Gastroesophageal sphincter (tissue), 3 donors: Measurements from ENCODE around the gene TRPM7.

Experiments
- POLR2A ChIP-seq, 2 donors: fragments of 450-650 bp; IDR thresholded peaks; one replicate each; pipeline ENCODE4 v1.6.1; 2017; ENCODE audit warnings: antibody characterized with exemption in 2 of 2, mild to moderate bottlenecking in 2 of 2, moderate library complexity in 1 of 2
- POLR2AphosphoS5 ChIP-seq: sonication (generic); formaldehyde crosslinking; IDR thresholded peaks from one replicate; pipeline ENCODE4 v1.6.1; 2017; ENCODE audit warnings: antibody characterized with exemption
- TF ChIP-seq, protein P1 (sequence below), 4 experiments: fragments of 200-600 bp in 2 of 4; fragments of 450-650 bp in 2 of 4; sonication (generic) in 1 of 4; IDR thresholded peaks; one replicate each; pipeline ENCODE4 v1.5.1; 2017 to 2019; ENCODE audit warnings: antibody characterized with exemption in 4 of 4, mild to moderate bottlenecking in 2 of 4, moderate library complexity in 2 of 4

DNA sequence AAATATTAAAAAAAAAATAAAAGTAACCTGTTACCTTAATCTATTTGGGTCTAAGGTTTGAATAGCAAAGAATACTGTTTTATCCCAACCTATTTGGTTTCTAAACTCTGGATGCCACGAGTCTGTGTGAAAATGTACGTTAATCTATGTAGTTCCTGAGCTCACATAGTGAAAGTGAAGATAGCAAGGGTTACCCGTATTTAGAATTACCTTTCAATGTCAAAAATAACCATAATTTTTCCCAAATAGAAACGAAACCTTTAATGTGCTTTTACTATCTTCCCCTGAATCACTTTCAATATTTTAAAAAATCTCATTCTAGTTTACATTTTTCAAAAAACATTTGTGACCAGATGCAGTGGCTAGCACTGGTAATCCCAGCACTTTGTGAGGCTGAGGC is 134.4 kb downstream of the TRPM7 start:
- TF ChIP-seq, protein P1, sequence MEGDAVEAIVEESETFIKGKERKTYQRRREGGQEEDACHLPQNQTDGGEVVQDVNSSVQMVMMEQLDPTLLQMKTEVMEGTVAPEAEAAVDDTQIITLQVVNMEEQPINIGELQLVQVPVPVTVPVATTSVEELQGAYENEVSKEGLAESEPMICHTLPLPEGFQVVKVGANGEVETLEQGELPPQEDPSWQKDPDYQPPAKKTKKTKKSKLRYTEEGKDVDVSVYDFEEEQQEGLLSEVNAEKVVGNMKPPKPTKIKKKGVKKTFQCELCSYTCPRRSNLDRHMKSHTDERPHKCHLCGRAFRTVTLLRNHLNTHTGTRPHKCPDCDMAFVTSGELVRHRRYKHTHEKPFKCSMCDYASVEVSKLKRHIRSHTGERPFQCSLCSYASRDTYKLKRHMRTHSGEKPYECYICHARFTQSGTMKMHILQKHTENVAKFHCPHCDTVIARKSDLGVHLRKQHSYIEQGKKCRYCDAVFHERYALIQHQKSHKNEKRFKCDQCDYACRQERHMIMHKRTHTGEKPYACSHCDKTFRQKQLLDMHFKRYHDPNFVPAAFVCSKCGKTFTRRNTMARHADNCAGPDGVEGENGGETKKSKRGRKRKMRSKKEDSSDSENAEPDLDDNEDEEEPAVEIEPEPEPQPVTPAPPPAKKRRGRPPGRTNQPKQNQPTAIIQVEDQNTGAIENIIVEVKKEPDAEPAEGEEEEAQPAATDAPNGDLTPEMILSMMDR (IDR thresholded peaks at IDR 0.05), result no peak
- TF ChIP-seq POLR2A (IDR thresholded peaks at IDR 0.05) (no peak), POLR2AphosphoS5 (no peak)
